ENCODE results near the gene KLHL24.
"Not testable (repeated sequence)": the region's sequence is repeated elsewhere in the genome, so short reads cannot be mapped to it uniquely, and the experiment has no call there.

KLHL24 gene

GRCh38 chr3:183635431-183636220 is at the start of gene KLHL24:
TSS of gene KLHL24 (plus strand) at chr3:183635623. CDS start at chr3:183650357, 14,734 bp downstream.
- DNase-seq (ENCODE audit: low spot score): peak; percentile 96

- DNase-seq (ENCODE audit: low spot score): no peak
Measured at GRCh38 chr3:183586477-183586876, 48.9 kb upstream of the KLHL24 start.

GRCh38 chr3:183587336-183587735 is 48.1 kb upstream of the KLHL24 start:
- no peak for DNase-seq (ENCODE audit: low spot score)

DNA sequence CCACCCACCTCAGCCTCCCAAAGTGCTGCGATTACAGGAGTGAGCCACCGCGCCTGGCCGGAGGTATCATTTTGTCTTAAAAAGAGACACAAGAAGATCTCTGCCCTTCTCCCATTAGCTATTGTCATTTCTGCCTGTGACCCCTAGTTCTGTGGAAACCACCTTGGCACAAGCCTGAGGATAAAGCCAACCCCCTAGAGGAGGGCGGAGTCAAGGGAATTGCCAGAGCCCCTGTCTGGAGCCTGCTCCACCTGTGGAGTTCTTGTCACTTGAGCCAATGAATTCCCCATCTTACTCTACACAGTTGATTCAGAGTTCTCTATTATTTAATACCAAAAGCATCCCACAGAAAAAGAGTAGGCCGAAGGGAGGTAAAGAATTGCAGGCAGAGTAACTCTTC is 45.0 kb upstream of the KLHL24 start:
- DNase-seq (ENCODE audit: low spot score): no peak

- DNase-seq (ENCODE audit: low spot score): no peak
Measured at GRCh38 chr3:183591881-183592521, 43.4 kb upstream of the KLHL24 start.

DNA sequence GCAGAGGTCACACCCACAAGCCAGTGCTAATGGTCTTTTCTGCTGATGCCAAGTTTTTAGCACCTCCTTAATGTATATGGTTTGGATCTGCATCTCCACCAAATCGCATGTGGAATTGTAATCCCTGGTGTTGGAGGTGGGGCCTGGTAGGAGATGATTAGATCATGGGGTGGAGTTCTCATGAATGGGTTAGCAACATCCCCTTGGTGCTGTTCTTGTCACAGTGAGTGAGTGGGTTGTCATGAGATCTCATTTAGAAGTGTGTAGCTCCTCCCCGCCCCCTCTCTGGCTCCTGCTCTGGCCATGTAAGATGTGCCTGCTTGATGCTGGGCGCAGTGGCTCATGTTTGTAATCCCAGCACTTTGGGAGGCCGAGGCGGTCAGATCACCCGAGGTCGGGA is 42.6 kb upstream of the KLHL24 start:
- no peak for DNase-seq (ENCODE audit: low spot score)

GRCh38 chr3:183594636-183595035 is 40.8 kb upstream of the KLHL24 start:
- DNase-seq (ENCODE audit: low spot score): no peak

- no peak for DNase-seq (ENCODE audit: low spot score)
Measured at GRCh38 chr3:183597959-183598358, 37.5 kb upstream of the KLHL24 start.

DNA sequence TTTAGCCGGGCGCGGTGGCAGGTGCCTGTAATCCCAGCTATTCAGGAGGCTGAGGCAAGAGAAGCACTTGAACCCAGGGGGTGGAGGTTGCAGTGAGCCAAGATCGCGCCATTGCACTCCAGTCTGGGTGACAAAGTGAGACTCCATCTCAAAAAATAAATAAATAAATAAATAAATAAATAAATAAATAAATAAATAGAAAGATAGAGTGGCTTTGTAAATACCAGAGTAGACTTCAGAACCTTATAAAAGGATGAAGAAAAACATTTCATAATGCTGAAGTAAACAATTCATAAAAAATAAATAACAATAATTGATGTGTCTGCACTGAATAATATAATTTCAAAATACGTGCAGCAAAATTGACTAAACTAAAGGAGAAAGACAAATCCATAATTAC is 24.1 kb upstream of the KLHL24 start:
- not testable (repeated sequence) for DNase-seq (ENCODE audit: low spot score)

GRCh38 chr3:183613366-183614285 is 21.8 kb upstream of the KLHL24 start:
- no peak for DNase-seq (ENCODE audit: low spot score)

DNA sequence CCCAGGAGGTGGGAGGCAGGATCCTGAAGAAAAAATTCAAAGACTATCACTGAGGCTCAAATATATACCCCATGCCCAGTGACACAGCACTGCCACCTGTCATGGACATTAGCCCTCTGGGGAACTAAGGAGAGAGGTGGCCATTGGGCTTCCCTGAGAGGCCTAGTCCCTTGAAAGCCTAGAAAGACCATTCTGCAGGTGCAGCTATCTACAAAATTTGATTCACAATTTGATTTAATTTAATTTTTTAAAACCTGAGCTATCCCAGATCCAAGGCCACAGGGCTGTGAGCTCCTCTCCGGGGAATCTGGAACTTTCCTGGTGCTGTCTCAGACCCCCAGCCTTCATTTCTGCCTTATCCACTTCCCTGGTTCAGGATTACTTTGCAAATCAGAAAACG is 16.9 kb upstream of the KLHL24 start:
- no peak for DNase-seq (ENCODE audit: low spot score)

GRCh38 chr3:183619010-183619409 is 16.4 kb upstream of the KLHL24 start:
- DNase-seq (ENCODE audit: low spot score): no peak

DNA sequence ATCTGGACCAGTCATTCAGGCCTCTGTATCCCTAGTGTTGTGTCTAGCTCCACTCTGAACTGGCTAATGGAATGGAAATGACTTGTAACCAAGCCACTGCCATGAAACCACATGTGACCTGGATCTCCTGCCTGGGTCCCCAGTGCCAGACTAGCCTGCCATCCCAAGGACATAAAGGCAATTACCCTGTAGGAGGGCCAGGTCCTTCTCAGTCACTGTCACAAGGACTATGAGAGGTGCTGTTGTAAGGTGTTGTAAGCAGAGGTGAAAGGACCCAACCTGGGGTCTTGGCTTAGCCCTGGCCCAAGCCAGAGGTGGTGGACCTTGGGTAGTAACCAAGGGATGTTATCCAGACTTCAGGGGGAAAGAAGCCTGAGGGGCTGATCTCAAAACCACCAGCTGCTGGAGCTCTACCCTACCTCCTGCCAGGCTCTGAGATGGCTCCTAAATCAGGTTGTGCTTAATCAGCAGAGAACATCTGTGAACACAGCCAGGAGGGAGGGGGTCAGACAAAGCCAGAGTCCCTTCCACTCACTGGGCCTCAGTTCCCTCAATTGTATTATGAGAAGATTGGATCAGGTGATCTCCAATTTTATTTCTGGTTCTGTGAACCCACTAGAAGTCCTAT is 15.7 kb upstream of the KLHL24 start:
- DNase-seq (ENCODE audit: low spot score): no peak

- no peak for DNase-seq (ENCODE audit: low spot score)
Measured at GRCh38 chr3:183620252-183620628, 15.2 kb upstream of the KLHL24 start.

GRCh38 chr3:183622473-183622872 is 12.9 kb upstream of the KLHL24 start:
- DNase-seq (ENCODE audit: low spot score): not testable (repeated sequence)

DNA sequence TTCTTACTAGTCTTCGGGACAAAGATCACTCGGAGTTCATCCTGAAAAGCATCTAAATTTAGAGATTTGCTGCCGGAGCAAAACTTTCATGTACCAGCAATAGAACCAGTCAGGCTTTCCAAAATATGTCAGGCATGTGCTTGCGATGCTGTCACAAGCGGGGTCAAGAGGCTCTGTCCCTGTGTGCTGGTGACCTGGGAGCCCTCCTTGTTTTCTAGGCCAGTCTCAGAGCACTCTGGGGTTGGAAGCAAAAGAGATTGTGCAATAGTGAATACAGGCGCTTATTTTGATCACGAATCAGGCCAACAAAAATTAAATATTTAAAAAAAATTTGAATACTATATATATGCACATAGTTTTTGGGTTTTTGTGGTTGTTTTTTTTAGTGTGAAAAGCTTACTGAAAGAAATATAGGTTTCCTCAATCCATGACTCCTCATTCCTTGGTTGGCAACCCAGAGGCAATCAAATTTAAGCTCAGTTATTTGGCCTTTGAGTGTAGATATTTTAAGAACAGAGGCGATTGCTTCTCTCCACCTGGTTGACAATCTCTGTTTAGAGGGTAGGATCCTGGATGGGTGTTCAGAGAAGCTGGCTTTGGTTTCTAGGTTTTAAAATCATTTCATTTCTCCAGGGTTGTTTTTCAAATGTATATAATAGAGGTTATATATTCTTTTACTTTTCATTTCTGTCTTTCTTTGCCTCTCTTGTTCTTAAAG is 8.4 kb upstream of the KLHL24 start:
- DNase-seq (ENCODE audit: low spot score): no peak

- no peak for DNase-seq (ENCODE audit: low spot score)
Measured at GRCh38 chr3:183629546-183630301, 5.7 kb upstream of the KLHL24 start.

DNA sequence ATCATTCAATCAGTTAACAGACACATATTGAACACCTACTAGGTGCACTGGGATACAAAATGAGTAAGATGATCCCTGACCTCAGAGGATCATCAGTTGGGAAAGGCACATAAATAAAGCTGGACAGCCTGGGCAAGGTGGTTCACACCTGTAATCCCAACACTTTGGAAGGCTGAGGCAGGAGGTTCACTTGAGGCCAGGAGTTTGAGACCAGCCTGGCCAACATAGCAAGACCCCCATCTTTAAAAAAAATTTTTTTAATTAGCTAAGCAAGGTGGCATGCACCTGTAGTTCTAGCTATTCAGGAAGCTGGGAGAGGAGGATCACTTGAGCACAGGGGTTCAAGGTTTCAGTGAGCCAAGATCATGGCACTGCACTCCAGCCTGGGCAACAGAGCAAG is 3.7 kb upstream of the KLHL24 start:
- no peak for DNase-seq (ENCODE audit: low spot score)

DNA sequence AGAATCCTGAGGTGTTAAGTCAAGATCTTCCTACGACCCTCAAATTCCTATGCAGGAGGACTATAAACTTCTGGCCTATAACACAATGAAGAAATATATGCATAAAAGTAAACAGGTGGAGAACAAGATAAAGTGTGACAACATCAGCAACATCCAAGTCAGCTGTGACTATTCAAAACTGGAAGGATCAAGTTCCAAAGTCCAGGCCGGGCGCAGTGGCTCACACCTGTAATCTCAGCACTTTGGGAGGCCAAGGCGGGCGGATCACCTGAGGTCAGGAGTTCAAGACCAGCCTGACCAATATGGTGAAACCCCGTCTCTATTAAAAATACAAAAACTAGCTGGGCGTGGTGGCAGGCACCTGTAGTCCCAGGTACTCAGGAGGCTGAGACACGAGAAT is 2.7 kb upstream of the KLHL24 start:
- DNase-seq (ENCODE audit: low spot score): not testable (repeated sequence)

DNA sequence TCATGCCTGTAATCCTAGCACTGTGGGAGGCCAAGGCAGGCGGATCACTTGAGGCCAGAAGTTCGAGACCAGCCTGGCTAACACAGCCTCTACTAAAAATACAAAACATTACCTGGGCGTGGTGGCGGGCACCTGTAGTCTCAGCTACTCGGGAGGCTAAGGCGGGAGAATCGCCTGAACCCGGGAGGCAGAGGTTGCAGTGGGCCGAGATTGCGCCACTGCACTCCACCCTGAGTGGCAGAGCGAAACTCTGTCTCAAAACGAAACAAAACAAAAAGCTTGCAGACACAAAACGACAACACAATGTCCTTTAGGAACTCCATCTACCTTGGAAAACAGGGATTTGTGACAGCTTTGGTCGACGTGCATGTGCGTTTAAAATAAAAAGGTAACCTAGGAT is 716 bp upstream of the KLHL24 start:
- no peak for DNase-seq (ENCODE audit: low spot score)

GRCh38 chr3:183635107-183635430 is 354 bp upstream of the KLHL24 start:
- DNase-seq (ENCODE audit: low spot score): no peak

All from ecto neural progenitor cell (in vitro differentiated cells).